Fibroblast of pulmonary artery (primary cell): Measurements from ENCODE around the gene CTBP2.

ENCODE experiments used
- DNase-seq: peaks from one replicate; pipeline ENCODE4 v3.0.0-alpha.2; 2010; ENCODE audit warnings: low read depth
- H3K4me3 ChIP-seq: replicated peaks from 2 replicates; pipeline ENCODE4 v1.5.1; 2011; ENCODE audit warnings: low read depth, mild to moderate bottlenecking, control low read depth, low read length, moderate library complexity
- CTCF ChIP-seq: IDR thresholded peaks from 2 replicates; pipeline ENCODE4 v1.5.1; 2011; ENCODE audit warnings: mild to moderate bottlenecking, control low read depth, low read length, inconsistent platforms; ENCODE audit errors: missing control alignments

The CTBP2 gene

DNA sequence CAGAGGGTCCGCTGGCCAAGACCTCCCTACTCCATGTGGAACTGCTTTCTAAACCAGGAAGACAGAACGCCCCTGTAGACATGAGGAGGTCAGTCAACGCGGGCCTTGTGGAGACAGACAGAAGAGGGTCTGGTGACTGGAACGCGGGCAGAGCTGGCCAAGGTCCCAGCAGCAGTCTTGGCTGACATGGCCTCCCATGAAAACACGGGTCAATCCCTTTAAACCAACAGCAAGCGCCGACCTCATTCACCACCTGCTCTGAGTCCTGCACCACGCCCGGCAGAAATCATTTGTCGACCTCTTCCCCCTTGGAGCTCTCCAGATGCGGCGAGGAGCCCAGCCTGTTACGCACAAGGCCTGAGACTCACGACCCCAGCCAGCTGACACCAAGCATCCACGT is 140.0 kb downstream of the CTBP2 start:
- no peak for TF ChIP-seq CTCF
- H3K4me3 ChIP-seq: no peak overlapping the region
- DNase-seq: no peak

- no peak for DNase-seq
- no peak overlapping the region for H3K4me3 ChIP-seq
- no peak for TF ChIP-seq CTCF
Measured at GRCh38 chr10:125018576-125019143, 141.7 kb downstream of the CTBP2 start.

DNA sequence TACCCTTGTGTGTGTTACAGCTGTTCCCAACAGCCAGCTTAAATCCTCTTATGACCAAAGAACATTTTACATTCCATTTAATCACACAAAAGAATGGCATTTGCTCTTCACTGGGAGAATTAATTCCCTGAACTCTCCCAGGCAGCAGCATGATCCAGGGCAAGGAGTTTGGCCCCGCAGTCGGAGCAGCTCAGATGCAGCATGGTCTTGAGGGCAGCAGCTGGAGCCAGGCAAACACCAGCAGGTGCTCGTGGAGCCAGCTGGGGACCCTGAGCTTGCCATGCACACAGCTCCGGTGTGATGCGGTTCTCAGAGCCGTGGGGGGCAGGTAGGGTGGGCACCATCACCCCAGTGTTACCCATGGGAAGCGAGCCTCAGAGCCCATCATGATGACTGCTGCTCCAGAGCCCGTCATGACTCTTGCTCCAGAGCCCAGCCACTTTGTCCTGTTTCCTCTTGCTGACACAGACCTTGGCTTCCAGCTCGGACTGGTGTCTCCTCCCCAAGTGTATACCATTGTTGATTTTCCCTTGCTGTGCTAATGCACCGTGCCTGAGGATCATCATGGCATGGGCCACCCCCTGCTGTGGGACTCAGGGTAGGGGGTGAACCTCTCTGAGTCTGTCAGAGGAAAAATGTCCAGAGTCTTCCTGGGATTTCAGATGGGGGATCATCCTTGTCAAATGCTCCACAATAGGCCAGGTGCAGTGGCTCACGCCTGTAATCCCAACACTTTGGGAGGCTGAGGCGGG is 142.6 kb downstream of the CTBP2 start:
- TF ChIP-seq CTCF: no peak
- no peak overlapping the region for H3K4me3 ChIP-seq
- DNase-seq: no peak

GRCh38 chr10:125016611-125017202 is 143.7 kb downstream of the CTBP2 start:
- TF ChIP-seq CTCF: no peak
- H3K4me3 ChIP-seq: no peak overlapping the region
- peak; percentile 51 for DNase-seq

DNA sequence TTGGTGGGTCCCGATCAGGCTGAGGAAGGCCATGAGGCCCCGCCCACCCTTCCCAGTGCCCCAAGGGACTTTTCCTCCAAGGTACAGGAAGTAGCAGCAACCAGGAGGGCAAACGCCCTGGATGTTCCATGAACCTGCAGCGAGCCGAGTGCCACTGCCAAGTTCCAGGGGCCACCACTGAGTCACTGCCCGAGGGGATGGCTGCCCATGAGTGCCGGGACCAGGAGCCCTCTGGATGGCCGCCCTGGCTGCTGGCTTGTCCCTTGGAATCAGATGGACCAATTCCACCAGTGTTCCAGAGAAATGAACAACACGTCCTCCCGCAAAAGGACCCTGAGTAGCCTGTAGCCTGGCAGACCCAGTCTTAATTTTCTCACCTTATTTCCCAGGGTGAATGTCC is 144.2 kb downstream of the CTBP2 start:
- DNase-seq: no peak
- no peak for TF ChIP-seq CTCF
- H3K4me3 ChIP-seq: no peak overlapping the region

GRCh38 chr10:125015356-125015944 is 144.9 kb downstream of the CTBP2 start:
- TF ChIP-seq CTCF: no peak
- no peak for DNase-seq

More at GRCh38 chr10:125015356-125015944, 144.9 kb downstream of the CTBP2 start:
- no peak overlapping the region for H3K4me3 ChIP-seq
